NCI-H2029 treated with DMSO at 0.1 percent for 48 hours (cell line): ENCODE measurements around the gene FABP6.

Experiments used
- DNase-seq: peaks from one replicate; lab custom pipeline; 2025; lab: John Stamatoyannopoulos, UW

The FABP6 gene

GRCh38 chr5:160262151-160263074 is 33.1 kb downstream of the FABP6 start:
- DNase-seq = no peak

GRCh38 chr5:160263326-160263855 is 34.1 kb downstream of the FABP6 start:
- no peak for DNase-seq

GRCh38 chr5:160266044-160266443 is 36.7 kb downstream of the FABP6 start:
- DNase-seq = no peak

- no peak for DNase-seq
Observed at GRCh38 chr5:160266752-160267345, 37.5 kb downstream of the FABP6 start.

- DNase-seq = no peak
Observed at GRCh38 chr5:160268121-160268520, 38.8 kb downstream of the FABP6 start.

GRCh38 chr5:160269017-160269416 is 39.7 kb downstream of the FABP6 start:
- peak; percentile 9 for DNase-seq

GRCh38 chr5:160270704-160271103 is 41.4 kb downstream of the FABP6 start:
- no peak for DNase-seq

- DNase-seq = peak; percentile 57
Observed at GRCh38 chr5:160271396-160271795, 42.1 kb downstream of the FABP6 start.

GRCh38 chr5:160271836-160272235 is 42.5 kb downstream of the FABP6 start:
- no peak for DNase-seq

- DNase-seq = no peak
Observed at GRCh38 chr5:160272264-160272663, 43.0 kb downstream of the FABP6 start.

- no peak for DNase-seq
Observed at GRCh38 chr5:160272889-160273288, 43.6 kb downstream of the FABP6 start.

GRCh38 chr5:160274483-160274931 is 45.2 kb downstream of the FABP6 start:
- no peak for DNase-seq

- no peak for DNase-seq
Observed at GRCh38 chr5:160278343-160278742, 49.0 kb downstream of the FABP6 start.

GRCh38 chr5:160280384-160281095 is 51.2 kb downstream of the FABP6 start:
- DNase-seq = no peak

- no peak for DNase-seq
Observed at GRCh38 chr5:160281275-160281674, 52.0 kb downstream of the FABP6 start.

GRCh38 chr5:160284291-160284873 is 55.1 kb downstream of the FABP6 start:
- no peak for DNase-seq

GRCh38 chr5:160285316-160285715 is 56.0 kb downstream of the FABP6 start:
- no peak for DNase-seq

GRCh38 chr5:160286947-160287346 is 57.6 kb downstream of the FABP6 start:
- DNase-seq = no peak

- DNase-seq = peak; percentile 56
Observed at GRCh38 chr5:160287378-160288051, 58.2 kb downstream of the FABP6 start.
